IPS DF 4.7 (cell line): ENCODE measurements around the gene PCSK9.
A peak's percentile ranks its signal among the peaks of the same experiment; 100 is the strongest.
"Not testable (repeated sequence)": the region's sequence is repeated elsewhere in the genome, so short reads cannot be mapped to it uniquely, and the experiment has no call there.

Experiments
- DNase-seq: peaks from one replicate; pipeline ENCODE4 v3.0.0-alpha.2; 2013; ENCODE audit warnings: low spot score; ENCODE audit errors: extremely low read depth

PCSK9 gene

GRCh38 chr1:55010194-55010886, 29.0 kb upstream of the PCSK9 start:
- DNase-seq = no peak

- no peak for DNase-seq
Observed at GRCh38 chr1:55010887-55011217, 28.5 kb upstream of the PCSK9 start.

- DNase-seq = no peak
Observed at GRCh38 chr1:55012661-55013060, 26.7 kb upstream of the PCSK9 start.

- DNase-seq = no peak
Observed at GRCh38 chr1:55015123-55015522, 24.2 kb upstream of the PCSK9 start.

- DNase-seq = no peak
Observed at GRCh38 chr1:55015731-55016620, 23.4 kb upstream of the PCSK9 start.

GRCh38 chr1:55018395-55018794, 21.0 kb upstream of the PCSK9 start:
- no peak for DNase-seq

GRCh38 chr1:55021942-55022546, 17.3 kb upstream of the PCSK9 start:
- peak; percentile 93 for DNase-seq

GRCh38 chr1:55024163-55024562, 15.2 kb upstream of the PCSK9 start:
- DNase-seq = not testable (repeated sequence)

GRCh38 chr1:55026682-55027081, 12.7 kb upstream of the PCSK9 start:
- not testable (repeated sequence) for DNase-seq

GRCh38 chr1:55031098-55031497, 8.2 kb upstream of the PCSK9 start:
- not testable (repeated sequence) for DNase-seq

- DNase-seq = no peak
Observed at GRCh38 chr1:55033265-55033614, 6.1 kb upstream of the PCSK9 start.

GRCh38 chr1:55034476-55035133, 4.7 kb upstream of the PCSK9 start:
- DNase-seq = no peak

- no peak for DNase-seq
Observed at GRCh38 chr1:55035904-55036303, 3.4 kb upstream of the PCSK9 start.

- no peak for DNase-seq
Observed at GRCh38 chr1:55037733-55038551, 1.4 kb upstream of the PCSK9 start.

GRCh38 chr1:55038552-55038838, 853 bp upstream of the PCSK9 start:
- no peak for DNase-seq

- no peak for DNase-seq
Observed at GRCh38 chr1:55038974-55039341, 390 bp upstream of the PCSK9 start.

- no peak for DNase-seq
Observed at GRCh38 chr1:55040083-55040932, 960 bp downstream of the PCSK9 start.

GRCh38 chr1:55040933-55041494, 1.7 kb downstream of the PCSK9 start:
- DNase-seq = no peak

GRCh38 chr1:55041613-55042012, 2.3 kb downstream of the PCSK9 start:
- no peak for DNase-seq

GRCh38 chr1:55043011-55043410, 3.7 kb downstream of the PCSK9 start:
- DNase-seq = no peak
